Glutamatergic neuron (in vitro differentiated cells): ENCODE data around the gene RDH12. TPM values are rescaled to one million over a fixed set of nuclear protein-coding genes. Genes with fewer than 3 reads are reported as not detected.

Source experiments
- DNase-seq: peaks from one replicate; pipeline ENCODE4 v3.0.0; 2022
- H3K27ac Mint-ChIP-seq: one replicate; pipeline ENCODE4 v1.8.0; 2020; ENCODE audit warnings: mild to moderate bottlenecking, mixed read lengths, inconsistent platforms; ENCODE audit not compliant: unreplicated experiment
- H3K27me3 Mint-ChIP-seq: one replicate; pipeline ENCODE4 v1.8.0; 2020; ENCODE audit warnings: mild to moderate bottlenecking, moderate library complexity, mixed read lengths, inconsistent platforms; ENCODE audit not compliant: unreplicated experiment
- H3K36me3 Mint-ChIP-seq: one replicate; pipeline ENCODE4 v1.8.0; 2020; ENCODE audit warnings: mild to moderate bottlenecking, mixed read lengths, inconsistent platforms; ENCODE audit not compliant: unreplicated experiment
- H3K4me1 Mint-ChIP-seq: one replicate; pipeline ENCODE4 v1.8.0; 2020; ENCODE audit warnings: mild to moderate bottlenecking, low read depth, mixed read lengths, inconsistent platforms; ENCODE audit not compliant: unreplicated experiment
- H3K4me3 Mint-ChIP-seq: one replicate; pipeline ENCODE4 v1.8.0; 2020; ENCODE audit warnings: mild to moderate bottlenecking, mixed read lengths, inconsistent platforms; ENCODE audit not compliant: unreplicated experiment
- H3K9me3 Mint-ChIP-seq: one replicate; pipeline ENCODE4 v1.8.0; 2020; ENCODE audit warnings: mild to moderate bottlenecking, moderate library complexity, mixed read lengths, inconsistent platforms; ENCODE audit not compliant: unreplicated experiment
- CTCF ChIP-seq: fragments of 200-600 bp; sonication (generic); IDR thresholded peaks from one replicate; pipeline ENCODE4 v1.5.0; 2021; ENCODE audit not compliant: partially characterized antibody, unreplicated experiment
- total RNA-seq: library from RNA; stranded (reverse); fragmentation: NEBNext Ultra II Directional; extraction: Animal tissue kit (Norgen Biotek cat#: 25700); gene quantifications from one replicate; pipeline ENCODE4 v1.2.1, GENCODE V29; 2021; ENCODE audit not compliant: unreplicated experiment

Gene RDH12
- total RNA-seq, 1 donor from 2014 or later: 0.22 TPM

- Mint-ChIP-seq H3K27me3 (peaks cover 6% of the 10 kb centered on the region), H3K4me1 (peaks cover 15% of the 10 kb centered on the region), H3K4me3 (peak overlapping the region; percentile 94), H3K36me3 (no peaks in the 10 kb centered on the region), H3K9me3 (peaks cover 7% of the 10 kb centered on the region), H3K27ac (peak overlapping the region; percentile 87)
- no peak for TF ChIP-seq CTCF
- DNase-seq: no peak
Measured at GRCh38 chr14:67675219-67675582, 26.5 kb upstream of the RDH12 start.

GRCh38 chr14:67679006-67679405 lies 22.7 kb upstream of the RDH12 start:
- H3K27ac Mint-ChIP-seq: no peak overlapping the region
- H3K4me1 Mint-ChIP-seq: peaks cover 3% of the 10 kb centered on the region
- no peak for DNase-seq
- H3K9me3 Mint-ChIP-seq: peaks cover 2% of the 10 kb centered on the region
- no peak overlapping the region for H3K4me3 Mint-ChIP-seq
- TF ChIP-seq CTCF: no peak
- H3K27me3 Mint-ChIP-seq: peaks cover 6% of the 10 kb centered on the region
- no peaks in the 10 kb centered on the region for H3K36me3 Mint-ChIP-seq

- peaks cover 4% of the 10 kb centered on the region for H3K27me3 Mint-ChIP-seq
- H3K36me3 Mint-ChIP-seq: no peaks in the 10 kb centered on the region
- H3K27ac Mint-ChIP-seq: no peak overlapping the region
- H3K4me3 Mint-ChIP-seq: no peak overlapping the region
- H3K9me3 Mint-ChIP-seq: peaks cover 2% of the 10 kb centered on the region
- no peak for DNase-seq
- peaks cover 3% of the 10 kb centered on the region for H3K4me1 Mint-ChIP-seq
- no peak for TF ChIP-seq CTCF
Measured at GRCh38 chr14:67680121-67680602, 21.5 kb upstream of the RDH12 start.

- Mint-ChIP-seq H3K27me3 (no peaks in the 10 kb centered on the region), H3K9me3 (no peaks in the 10 kb centered on the region), H3K4me1 (no peaks in the 10 kb centered on the region), H3K27ac (no peak overlapping the region), H3K4me3 (no peak overlapping the region), H3K36me3 (no peaks in the 10 kb centered on the region)
- no peak for DNase-seq
- no peak for TF ChIP-seq CTCF
Measured at GRCh38 chr14:67680941-67681340, 20.7 kb upstream of the RDH12 start.

- Mint-ChIP-seq H3K36me3 (no peaks in the 10 kb centered on the region), H3K27ac (no peak overlapping the region), H3K9me3 (no peaks in the 10 kb centered on the region), H3K27me3 (no peaks in the 10 kb centered on the region), H3K4me3 (no peak overlapping the region), H3K4me1 (no peaks in the 10 kb centered on the region)
- no peak for TF ChIP-seq CTCF
- DNase-seq: no peak
Measured at GRCh38 chr14:67683842-67684241, 17.8 kb upstream of the RDH12 start.
